Skeletal muscle tissue (tissue), 4 donors: ENCODE measurements around the gene KRTAP17-1. TPM values are rescaled to one million over a fixed set of nuclear protein-coding genes. Genes with fewer than 3 reads are reported as not detected.
"Not testable (repeated sequence)": the region's sequence is repeated elsewhere in the genome, so short reads cannot be mapped to it uniquely, and the experiment has no call there.

ENCODE experiments used
- H3K27ac ChIP-seq: one replicate; pipeline ENCODE4 v1.7.0; 2013; ENCODE audit warnings: mild to moderate bottlenecking, low read depth, low read length, inconsistent platforms
- H3K27me3 ChIP-seq, 3 donors: one replicate each; pipeline ENCODE4 v1.7.0; 2013; ENCODE audit warnings: low read length in 3 of 3; ENCODE audit not compliant: control insufficient read depth in 3 of 3, insufficient read depth in 3 of 3
- H3K36me3 ChIP-seq, 3 donors: one replicate each; pipeline ENCODE4 v1.7.0; 2013; ENCODE audit warnings: low read length in 3 of 3; ENCODE audit not compliant: control insufficient read depth in 3 of 3, insufficient read depth in 3 of 3
- H3K4me1 ChIP-seq, 3 donors: one replicate each; pipeline ENCODE4 v1.7.0; 2013; ENCODE audit warnings: low read length in 3 of 3, mild to moderate bottlenecking in 3 of 3; ENCODE audit not compliant: control insufficient read depth in 3 of 3, insufficient read depth in 3 of 3
- H3K4me3 ChIP-seq, 3 donors: one replicate each; pipeline ENCODE4 v1.7.0; 2013; ENCODE audit warnings: low read length in 3 of 3
- H3K9ac ChIP-seq, 3 donors: one replicate each; pipeline ENCODE4 v1.7.0; 2013; ENCODE audit warnings: low read length in 3 of 3, mild to moderate bottlenecking in 3 of 3, moderate library complexity in 2 of 3, low read depth in 1 of 3
- H3K9me3 ChIP-seq, 3 donors: one replicate each; pipeline ENCODE4 v1.7.0; 2013; ENCODE audit warnings: low read length in 3 of 3; ENCODE audit not compliant: control insufficient read depth in 3 of 3
- total RNA-seq: library from RNA; depleted of rRNA; stranded (reverse); fragments of >200 nt; gene quantifications from one replicate; pipeline ENCODE4 v1.2.3, GENCODE V29; 2014
- donor health status: Osteomylitis.

KRTAP17-1 gene
- total RNA-seq, 1 donor from 2014 or later = not detected

GRCh38 chr17:41284546-41284945 lies 31.0 kb downstream of the KRTAP17-1 start:
- Histone ChIP-seq H3K9ac (no peak overlapping the region), H3K4me3 (no peak overlapping the region), H3K9me3 (peaks cover 0 to 3% (median 0%) of the 10 kb centered on the region in 3 donors), H3K4me1 (no peaks in the 10 kb centered on the region), H3K27ac (no peak overlapping the region), H3K27me3 (peaks cover 5 to 10% (median 6%) of the 10 kb centered on the region in 3 donors), H3K36me3 (no peaks in the 10 kb centered on the region)

DNA sequence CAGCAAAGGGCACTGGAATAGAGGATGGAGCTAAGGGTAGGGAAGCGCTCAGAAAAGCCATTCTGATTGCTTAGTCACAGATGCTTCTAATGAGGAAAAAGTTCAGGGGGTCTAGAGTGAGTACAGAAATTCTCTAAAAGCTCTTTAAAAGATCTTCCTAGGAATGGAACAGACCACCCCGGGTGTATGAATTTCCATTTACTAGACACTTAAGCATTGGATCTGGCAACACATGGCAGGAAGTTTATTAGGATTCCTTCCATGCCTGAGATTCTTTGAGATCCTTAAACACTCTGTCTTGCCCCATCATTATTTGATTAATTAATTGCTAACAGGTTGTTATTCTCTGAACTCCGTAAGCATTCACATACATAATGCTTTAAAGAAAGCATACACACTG lies 31.5 kb downstream of the KRTAP17-1 start:
- Histone ChIP-seq H3K4me3 (no peak overlapping the region), H3K4me1 (no peaks in the 10 kb centered on the region), H3K36me3 (no peaks in the 10 kb centered on the region), H3K27ac (no peak overlapping the region), H3K9me3 (peaks cover 0 to 3% (median 0%) of the 10 kb centered on the region in 3 donors), H3K27me3 (peaks cover 5 to 10% (median 6%) of the 10 kb centered on the region in 3 donors), H3K9ac (no peak overlapping the region)

DNA sequence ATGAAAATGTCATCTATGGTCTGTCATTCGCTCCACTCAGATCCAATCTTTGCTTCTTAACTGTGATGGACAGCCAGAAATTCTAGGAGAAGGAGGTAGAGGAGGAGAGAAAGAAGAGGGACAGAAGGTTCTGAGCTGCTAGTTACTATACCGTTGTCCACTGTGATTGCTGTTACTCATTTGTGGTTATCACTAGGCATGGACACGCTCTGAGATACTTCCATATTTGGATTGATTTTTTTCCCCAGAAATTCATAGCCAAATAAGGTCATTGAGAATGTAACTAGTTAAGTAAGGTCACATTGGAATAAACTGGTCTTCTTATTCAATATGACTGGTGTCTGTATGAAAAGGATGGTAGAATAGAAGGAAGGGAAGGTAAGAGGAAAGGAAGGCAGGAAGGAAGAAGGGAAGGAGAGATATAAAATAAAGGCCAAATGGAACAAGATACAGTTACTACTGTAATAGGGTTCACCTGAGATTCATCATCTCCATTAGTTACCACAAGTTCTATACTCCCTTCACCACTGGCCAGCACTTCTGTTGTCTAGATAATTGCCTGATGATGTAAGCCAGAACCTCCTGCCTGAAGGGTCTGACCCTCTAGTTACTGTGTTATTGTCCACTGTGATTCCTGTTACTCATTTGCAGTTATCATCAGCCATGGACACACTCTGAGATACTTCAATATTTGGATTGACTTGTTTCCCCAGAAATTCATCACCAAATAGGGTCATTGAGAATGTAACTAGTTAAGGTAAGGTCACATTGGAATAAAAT lies 37.1 kb downstream of the KRTAP17-1 start:
- H3K36me3 ChIP-seq = no peaks in the 10 kb centered on the region
- H3K27me3 ChIP-seq = peaks cover 2 to 11% (median 9%) of the 10 kb centered on the region in 3 donors
- H3K9me3 ChIP-seq = peaks cover 0 to 3% (median 0%) of the 10 kb centered on the region in 3 donors
- no peak overlapping the region for H3K4me3 ChIP-seq
- no peaks in the 10 kb centered on the region for H3K4me1 ChIP-seq
- H3K9ac ChIP-seq = no peak overlapping the region
- no peak overlapping the region for H3K27ac ChIP-seq

DNA sequence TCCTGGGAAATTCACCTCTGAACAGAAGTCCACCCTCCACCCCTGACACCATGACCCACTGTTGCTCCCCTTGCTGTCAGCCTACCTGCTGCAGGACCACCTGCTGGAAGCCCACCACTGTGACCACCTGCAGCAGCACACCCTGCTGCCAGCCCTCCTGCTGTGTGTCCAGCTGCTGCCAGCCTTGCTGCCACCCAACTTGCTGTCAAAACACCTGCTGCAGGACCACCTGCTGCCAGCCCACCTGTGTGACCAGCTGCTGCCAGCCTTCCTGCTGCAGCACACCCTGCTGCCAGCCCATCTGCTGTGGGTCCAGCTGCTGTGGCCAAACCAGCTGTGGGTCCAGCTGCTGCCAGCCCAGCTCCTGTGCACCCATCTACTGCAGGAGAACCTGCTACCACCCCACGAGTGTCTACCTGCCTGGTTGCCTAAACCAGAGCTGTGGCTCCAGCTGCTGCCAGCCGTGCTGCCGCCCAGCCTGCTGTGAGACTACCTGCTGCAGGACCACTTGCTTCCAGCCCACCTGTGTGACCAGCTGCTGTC lies 39.8 kb downstream of the KRTAP17-1 start, which contains the start of gene KRTAP9-7:
TSS of gene KRTAP9-7 (plus strand) at position 51 of the 543 bp plus-strand sequence. CDS start at position 51, 0 bp downstream.
- H3K9me3 ChIP-seq, H3K4me1 ChIP-seq, H3K36me3 ChIP-seq, H3K27ac ChIP-seq, H3K4me3 ChIP-seq, H3K27me3 ChIP-seq, H3K9ac ChIP-seq: not testable (repeated sequence)

DNA sequence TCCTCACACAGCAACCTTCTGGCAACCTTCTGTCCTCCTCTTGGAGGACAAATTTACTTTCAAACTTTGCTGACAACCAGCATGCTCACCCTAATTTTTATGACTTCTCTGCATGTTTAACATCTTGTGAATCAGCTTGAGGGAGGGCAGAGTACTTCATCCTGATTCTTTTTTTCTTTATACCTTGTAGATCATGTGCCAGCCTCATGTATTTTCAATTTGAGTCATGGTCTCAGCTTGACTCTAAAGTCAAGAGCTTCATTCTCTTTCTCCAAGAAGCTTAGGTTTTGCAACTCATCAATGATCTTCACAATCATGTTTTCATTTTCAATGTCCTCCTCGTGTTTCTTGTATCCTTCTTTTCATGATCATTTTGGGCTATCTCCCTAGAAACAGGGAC lies 43.7 kb downstream of the KRTAP17-1 start:
- Histone ChIP-seq H3K27ac (no peak overlapping the region), H3K9me3 (no peaks in the 10 kb centered on the region), H3K27me3 (peaks cover 0 to 6% (median 3%) of the 10 kb centered on the region in 3 donors), H3K4me3 (no peak overlapping the region), H3K4me1 (no peaks in the 10 kb centered on the region), H3K9ac (no peak overlapping the region), H3K36me3 (no peaks in the 10 kb centered on the region)

DNA sequence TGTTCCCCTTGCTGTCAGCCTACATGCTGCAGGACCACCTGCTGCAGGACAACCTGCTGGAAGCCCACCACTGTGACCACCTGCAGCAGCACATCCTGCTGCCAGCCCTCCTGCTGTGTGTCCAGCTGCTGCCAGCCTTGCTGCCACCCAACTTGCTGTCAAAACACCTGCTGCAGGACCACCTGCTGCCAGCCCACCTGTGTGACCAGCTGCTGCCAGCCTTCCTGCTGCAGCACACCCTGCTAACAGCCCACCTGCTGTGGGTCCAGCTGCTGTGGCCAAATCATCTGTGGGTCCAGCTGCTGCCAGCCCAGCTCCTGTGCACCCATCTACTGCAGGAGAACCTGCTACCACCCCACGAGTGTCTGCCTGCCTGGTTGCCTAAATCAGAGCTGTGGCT lies 44.2 kb downstream of the KRTAP17-1 start:
- H3K9me3 ChIP-seq, H3K4me1 ChIP-seq, H3K27me3 ChIP-seq, H3K27ac ChIP-seq, H3K4me3 ChIP-seq, H3K36me3 ChIP-seq, H3K9ac ChIP-seq: not testable (repeated sequence)

DNA sequence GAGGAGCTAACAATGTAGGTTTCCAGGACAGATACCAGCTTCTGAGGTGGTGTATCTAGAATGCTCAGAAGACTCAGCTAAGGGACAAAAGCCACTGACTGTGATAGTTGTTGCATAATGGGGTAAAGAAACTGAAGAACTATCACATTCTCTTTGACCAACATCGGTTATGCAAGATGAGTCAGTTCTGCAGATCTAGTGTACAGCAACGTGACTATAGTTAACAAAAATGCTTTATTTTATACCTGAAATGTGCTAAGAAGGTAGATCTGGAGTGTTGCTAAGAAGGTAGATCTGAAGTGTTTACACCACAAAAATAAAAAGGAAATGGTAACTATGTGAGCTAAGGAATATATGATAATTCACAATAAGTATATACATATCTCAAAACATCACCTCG lies 47.8 kb downstream of the KRTAP17-1 start:
- no peak overlapping the region for H3K4me3 ChIP-seq
- no peaks in the 10 kb centered on the region for H3K4me1 ChIP-seq
- no peak overlapping the region for H3K27ac ChIP-seq
- no peaks in the 10 kb centered on the region for H3K36me3 ChIP-seq
- peaks cover 0 to 10% (median 4%) of the 10 kb centered on the region in 3 donors for H3K27me3 ChIP-seq
- H3K9me3 ChIP-seq = no peaks in the 10 kb centered on the region
- no peak overlapping the region for H3K9ac ChIP-seq

- Histone ChIP-seq H3K9ac (no peak within 1 kb of the TSS), H3K9me3 (no peaks in the 10 kb centered on the region), H3K27me3 (peaks cover 0 to 10% (median 4%) of the 10 kb centered on the region in 3 donors), H3K36me3 (no peaks in the 10 kb centered on the region), H3K27ac (no peak within 1 kb of the TSS), H3K4me3 (no peak within 1 kb of the TSS), H3K4me1 (no peaks in the 10 kb centered on the region)
Observed at GRCh38 chr17:41265078-41265477, 50.4 kb downstream of the KRTAP17-1 start, which contains the start of gene KRTAP9-6. KRTAP9-6 (plus strand) TSS chr17:41265378; CDS start chr17:41265378, 0 bp downstream.
